HG03060 (cell line): Measurements from ENCODE around the gene ARGLU1.

Experiments
- ATAC-seq: cut with Tn5 transposase; IDR thresholded peaks from one replicate; pipeline ENCODE4 v1.9.1; 2021; ENCODE audit warnings: low read depth, moderate number of reproducible peaks; ENCODE audit not compliant: unreplicated experiment

The ARGLU1 gene

GRCh38 chr13:106588367-106588766 is 20.4 kb upstream of the ARGLU1 start:
- no peak for ATAC-seq

GRCh38 chr13:106587787-106588186 is 19.9 kb upstream of the ARGLU1 start:
- ATAC-seq = no peak

- no peak for ATAC-seq
These were observed 18.8 kb upstream of the ARGLU1 start for GRCh38 chr13:106586648-106587166.

GRCh38 chr13:106581225-106581624 is 13.3 kb upstream of the ARGLU1 start:
- ATAC-seq = no peak

GRCh38 chr13:106575896-106576295 is 8.0 kb upstream of the ARGLU1 start:
- no peak for ATAC-seq

- ATAC-seq = no peak
These were observed 5.9 kb upstream of the ARGLU1 start for GRCh38 chr13:106573868-106574267.

- ATAC-seq = no peak
These were observed 5.4 kb upstream of the ARGLU1 start for GRCh38 chr13:106573284-106573846.

- ATAC-seq = peak; percentile 25
These were observed 2.4 kb upstream of the ARGLU1 start for GRCh38 chr13:106570299-106570852.

- ATAC-seq = no peak
These were observed 1.5 kb upstream of the ARGLU1 start for GRCh38 chr13:106569233-106570095.

GRCh38 chr13:106568299-106569003 is 514 bp upstream of the ARGLU1 start:
- ATAC-seq = peak; percentile 21

- no peak for ATAC-seq
These were observed 1.1 kb downstream of the ARGLU1 start for GRCh38 chr13:106566641-106567473.

GRCh38 chr13:106565127-106565775 is 2.7 kb downstream of the ARGLU1 start:
- ATAC-seq = no peak

- no peak for ATAC-seq
These were observed 5.6 kb downstream of the ARGLU1 start for GRCh38 chr13:106562301-106562700.

GRCh38 chr13:106561551-106562170 is 6.3 kb downstream of the ARGLU1 start:
- peak; percentile 73 for ATAC-seq

GRCh38 chr13:106560821-106561220 is 7.1 kb downstream of the ARGLU1 start:
- ATAC-seq = peak; percentile 26

GRCh38 chr13:106558527-106558926 is 9.4 kb downstream of the ARGLU1 start:
- ATAC-seq = no peak

GRCh38 chr13:106555631-106556328 is 12.2 kb downstream of the ARGLU1 start:
- no peak for ATAC-seq

- ATAC-seq = no peak
These were observed 16.2 kb downstream of the ARGLU1 start for GRCh38 chr13:106551751-106552150.
